ENCODE results near the gene SSX2IP. TPM values are rescaled to one million over a fixed set of nuclear protein-coding genes. Genes with fewer than 3 reads are reported as not detected.

The SSX2IP gene
- total RNA-seq, 1 experiment from 2014 or later = 28.0 TPM

GRCh38 chr1:84693005-84693404, 2.7 kb upstream of the SSX2IP start:
- ATAC-seq (no peak), DNase-seq (no peak)
- no peaks in the 10 kb centered on the region; the same call in 1 of the 2 replicates for H4K20me1 ChIP-seq (ENCODE audit: low read length)
- H3K9ac ChIP-seq (ENCODE audit: low read length) = no peak overlapping the region
- TF ChIP-seq EZH2 (IDR thresholded peaks at IDR 0.05; ENCODE audit: low read length, unreplicated experiment) = no peak
- no peak for TF ChIP-seq EZH2phosphoT487 (IDR thresholded peaks at IDR 0.05; ENCODE audit: borderline replicate concordance, low read length)
- TF ChIP-seq, protein P1, sequence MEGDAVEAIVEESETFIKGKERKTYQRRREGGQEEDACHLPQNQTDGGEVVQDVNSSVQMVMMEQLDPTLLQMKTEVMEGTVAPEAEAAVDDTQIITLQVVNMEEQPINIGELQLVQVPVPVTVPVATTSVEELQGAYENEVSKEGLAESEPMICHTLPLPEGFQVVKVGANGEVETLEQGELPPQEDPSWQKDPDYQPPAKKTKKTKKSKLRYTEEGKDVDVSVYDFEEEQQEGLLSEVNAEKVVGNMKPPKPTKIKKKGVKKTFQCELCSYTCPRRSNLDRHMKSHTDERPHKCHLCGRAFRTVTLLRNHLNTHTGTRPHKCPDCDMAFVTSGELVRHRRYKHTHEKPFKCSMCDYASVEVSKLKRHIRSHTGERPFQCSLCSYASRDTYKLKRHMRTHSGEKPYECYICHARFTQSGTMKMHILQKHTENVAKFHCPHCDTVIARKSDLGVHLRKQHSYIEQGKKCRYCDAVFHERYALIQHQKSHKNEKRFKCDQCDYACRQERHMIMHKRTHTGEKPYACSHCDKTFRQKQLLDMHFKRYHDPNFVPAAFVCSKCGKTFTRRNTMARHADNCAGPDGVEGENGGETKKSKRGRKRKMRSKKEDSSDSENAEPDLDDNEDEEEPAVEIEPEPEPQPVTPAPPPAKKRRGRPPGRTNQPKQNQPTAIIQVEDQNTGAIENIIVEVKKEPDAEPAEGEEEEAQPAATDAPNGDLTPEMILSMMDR (conservative IDR thresholded peaks at IDR 0.05; ENCODE audit: low read depth, low read length) = no peak
- POLR2A ChIA-PET (ENCODE audit: unreplicated experiment) = interaction anchor here (0.6 kb wide), 1 partner anchor 616 kb away, joined by 6 read pairs; no protein-coding TSS in a partner anchor
- no peak overlapping the region for H3K4me2 ChIP-seq (ENCODE audit: low read length)
- H3K9me3 ChIP-seq (ENCODE audit: low read length) = no peaks in the 10 kb centered on the region
- BruUV-seq (replicated peaks) = no TSS peak
- H3K9me2 ChIP-seq (replicated peaks; ENCODE audit: low read length) = no peaks in the 10 kb centered on the region
- intact Hi-C loops (cut with micrococcal nuclease) = loop anchor here (10.0 kb wide), 1 partner anchor 142 kb away; no protein-coding TSS in a partner anchor
- no peak overlapping the region for H3K27ac ChIP-seq (ENCODE audit: low read length)
- no peaks in the 10 kb centered on the region for H3K36me3 ChIP-seq (ENCODE audit: low read depth, low read length)
- H3F3A ChIP-seq (ENCODE audit: low read length, unreplicated experiment) = no peaks in the 10 kb centered on the region
- peaks cover 27% of the 10 kb centered on the region for H3K4me1 ChIP-seq (ENCODE audit: insufficient read depth, low read length)
- CTCF ChIA-PET = no interaction called here
- no peaks in the 10 kb centered on the region for H3K27me3 ChIP-seq (ENCODE audit: low read length)
- no peak overlapping the region for H2AFZ ChIP-seq (ENCODE audit: low read length)
- H3K79me2 ChIP-seq (ENCODE audit: low read length) = peaks cover 20% of the 10 kb centered on the region
- H3K4me3 ChIP-seq (ENCODE audit: low read length) = no peak overlapping the region

DNA sequence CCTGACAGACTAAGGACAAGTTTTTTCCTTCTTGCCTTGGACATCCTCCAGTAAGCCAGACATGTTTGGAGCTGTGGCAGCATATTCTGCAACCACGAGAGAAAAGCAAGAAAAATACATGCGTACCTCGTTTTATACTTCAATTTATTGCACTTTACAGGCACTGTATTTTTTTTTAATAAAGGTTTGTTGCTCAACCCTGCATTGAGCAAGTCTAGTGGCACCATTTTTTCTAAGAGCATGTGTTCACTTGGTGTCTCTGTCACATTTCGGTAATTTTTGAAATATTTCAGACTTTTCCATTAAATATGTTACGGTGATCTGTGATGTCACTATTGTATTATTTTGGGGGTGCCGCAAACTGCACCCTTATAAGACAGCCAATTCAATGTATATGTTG, 2.1 kb upstream of the SSX2IP start:
- TF ChIP-seq EZH2 (IDR thresholded peaks at IDR 0.05; ENCODE audit: low read length, unreplicated experiment) (no peak), EZH2phosphoT487 (IDR thresholded peaks at IDR 0.05; ENCODE audit: borderline replicate concordance, low read length) (no peak)

GRCh38 chr1:84691122-84691783, 992 bp upstream of the SSX2IP start:
- Histone ChIP-seq H3K9me3 (ENCODE audit: low read length) (no peaks in the 10 kb centered on the region), H3K36me3 (ENCODE audit: low read depth, low read length) (no peaks in the 10 kb centered on the region), H3K27me3 (ENCODE audit: low read length) (no peaks in the 10 kb centered on the region), H3K4me3 (ENCODE audit: low read length) (peak overlapping the region; percentile 75), H3K9me2 (replicated peaks; ENCODE audit: low read length) (no peaks in the 10 kb centered on the region), H3K9ac (ENCODE audit: low read length) (peak overlapping the region; percentile 74), H3K4me1 (ENCODE audit: insufficient read depth, low read length) (peaks cover 31% of the 10 kb centered on the region), H3K79me2 (ENCODE audit: low read length) (peaks cover 37% of the 10 kb centered on the region), H2AFZ (ENCODE audit: low read length) (peak overlapping the region; percentile 92), H4K20me1 (ENCODE audit: low read length) (no peaks in the 10 kb centered on the region; the same call in 1 of the 2 replicates), H3F3A (ENCODE audit: low read length, unreplicated experiment) (no peaks in the 10 kb centered on the region), H3K27ac (ENCODE audit: low read length) (peak overlapping the region; percentile 50), H3K4me2 (ENCODE audit: low read length) (peak overlapping the region; percentile 83)
- TF ChIP-seq EZH2phosphoT487 (IDR thresholded peaks at IDR 0.05; ENCODE audit: borderline replicate concordance, low read length) = no peak
- no peak for TF ChIP-seq EZH2 (IDR thresholded peaks at IDR 0.05; ENCODE audit: low read length, unreplicated experiment)
- TF ChIP-seq, protein P1 (conservative IDR thresholded peaks at IDR 0.05; ENCODE audit: low read depth, low read length) = no peak
- ATAC-seq = no peak
- intact Hi-C loops (cut with micrococcal nuclease) = loop anchor here (10.0 kb wide), 1 partner anchor 144 kb away; no protein-coding TSS in a partner anchor
- ChIA-PET POLR2A (ENCODE audit: unreplicated experiment) (interaction anchor here (0.7 kb wide), 1 partner anchor 88 kb away, joined by 3 read pairs; no protein-coding TSS in a partner anchor), CTCF (no interaction called here)
- peak; percentile 25 for DNase-seq
- TSS peak; percentile 88 for BruUV-seq (replicated peaks)

More for the DNA sequence above, 2.1 kb upstream of the SSX2IP start:
- no peaks in the 10 kb centered on the region for H3K9me3 ChIP-seq (ENCODE audit: low read length)
- H3F3A ChIP-seq (ENCODE audit: low read length, unreplicated experiment) = no peaks in the 10 kb centered on the region
- ChIA-PET POLR2A (ENCODE audit: unreplicated experiment) (no interaction called here), CTCF (no interaction called here)
- no peak overlapping the region for H3K4me2 ChIP-seq (ENCODE audit: low read length)
- no peak for DNase-seq
- H3K79me2 ChIP-seq (ENCODE audit: low read length) = peaks cover 26% of the 10 kb centered on the region
- no peak overlapping the region for H2AFZ ChIP-seq (ENCODE audit: low read length)
- no peak for ATAC-seq
- H3K9me2 ChIP-seq (replicated peaks; ENCODE audit: low read length) = no peaks in the 10 kb centered on the region
- H3K27ac ChIP-seq (ENCODE audit: low read length) = no peak overlapping the region
- no peaks in the 10 kb centered on the region for H3K27me3 ChIP-seq (ENCODE audit: low read length)
- no TSS peak for BruUV-seq (replicated peaks)
- H3K4me3 ChIP-seq (ENCODE audit: low read length) = no peak overlapping the region
- no peaks in the 10 kb centered on the region for H3K36me3 ChIP-seq (ENCODE audit: low read depth, low read length)
- intact Hi-C loops (cut with micrococcal nuclease) = loop anchor here (10.0 kb wide), 1 partner anchor 142 kb away; no protein-coding TSS in a partner anchor
- H3K9ac ChIP-seq (ENCODE audit: low read length) = no peak overlapping the region
- peaks cover 27% of the 10 kb centered on the region for H3K4me1 ChIP-seq (ENCODE audit: insufficient read depth, low read length)
- H4K20me1 ChIP-seq (ENCODE audit: low read length) = no peaks in the 10 kb centered on the region; the same call in 1 of the 2 replicates
